GM21423 (cell line): ENCODE results near the gene LCLAT1.
A peak's percentile ranks its signal among the peaks of the same experiment; 100 is the strongest.

Source experiments
- ATAC-seq: cut with Tn5 transposase; IDR thresholded peaks from one replicate; pipeline ENCODE4 v1.9.1; 2021; ENCODE audit warnings: mild to moderate bottlenecking, moderate library complexity; ENCODE audit not compliant: unreplicated experiment

The LCLAT1 gene

DNA sequence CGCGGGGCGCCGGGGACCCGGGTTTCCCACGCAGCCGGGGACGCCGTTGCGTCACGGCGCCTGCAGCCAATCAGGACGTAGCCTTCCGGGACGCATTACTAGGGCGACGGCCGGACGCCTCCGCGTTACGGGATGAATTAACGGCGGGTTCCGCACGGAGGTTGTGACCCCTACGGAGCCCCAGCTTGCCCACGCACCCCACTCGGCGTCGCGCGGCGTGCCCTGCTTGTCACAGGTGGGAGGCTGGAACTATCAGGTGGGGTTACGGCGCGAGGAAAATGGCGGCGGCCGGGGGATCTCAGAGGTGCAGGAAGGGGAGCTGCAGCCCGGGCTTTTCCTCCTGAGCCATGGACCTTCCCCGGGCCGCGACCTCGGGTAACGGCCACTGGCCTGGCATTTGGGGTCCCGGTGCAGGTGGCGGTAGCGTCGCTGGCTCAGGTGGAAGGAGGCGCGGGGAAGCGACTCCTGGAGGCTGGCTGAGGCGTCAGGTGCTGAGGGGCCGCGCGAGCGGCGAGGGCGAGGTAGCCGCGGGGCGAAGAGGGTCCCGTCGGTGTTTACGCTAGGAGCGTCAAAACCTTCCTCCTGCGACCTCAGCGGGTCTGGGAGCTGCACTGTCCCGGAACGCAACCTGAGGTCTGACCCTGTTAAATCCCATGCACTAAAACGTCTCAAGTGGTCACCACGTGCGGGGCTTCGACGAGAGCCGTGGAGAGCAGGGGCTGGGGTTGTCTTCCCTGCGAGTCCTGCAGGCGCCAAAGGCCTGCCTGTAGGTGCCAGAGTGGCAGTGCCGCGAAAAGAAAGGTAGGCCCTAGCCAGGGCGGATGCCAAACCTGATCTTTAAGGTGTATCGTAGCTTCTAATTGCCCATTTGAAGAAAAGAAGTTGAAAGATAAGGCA, at the start of gene LCLAT1:
TSS of gene LCLAT1 (plus strand) at position 98 of the 897 bp plus-strand sequence. CDS start 78,345 bp downstream, outside the sequence.
- peak; percentile 93 for ATAC-seq

DNA sequence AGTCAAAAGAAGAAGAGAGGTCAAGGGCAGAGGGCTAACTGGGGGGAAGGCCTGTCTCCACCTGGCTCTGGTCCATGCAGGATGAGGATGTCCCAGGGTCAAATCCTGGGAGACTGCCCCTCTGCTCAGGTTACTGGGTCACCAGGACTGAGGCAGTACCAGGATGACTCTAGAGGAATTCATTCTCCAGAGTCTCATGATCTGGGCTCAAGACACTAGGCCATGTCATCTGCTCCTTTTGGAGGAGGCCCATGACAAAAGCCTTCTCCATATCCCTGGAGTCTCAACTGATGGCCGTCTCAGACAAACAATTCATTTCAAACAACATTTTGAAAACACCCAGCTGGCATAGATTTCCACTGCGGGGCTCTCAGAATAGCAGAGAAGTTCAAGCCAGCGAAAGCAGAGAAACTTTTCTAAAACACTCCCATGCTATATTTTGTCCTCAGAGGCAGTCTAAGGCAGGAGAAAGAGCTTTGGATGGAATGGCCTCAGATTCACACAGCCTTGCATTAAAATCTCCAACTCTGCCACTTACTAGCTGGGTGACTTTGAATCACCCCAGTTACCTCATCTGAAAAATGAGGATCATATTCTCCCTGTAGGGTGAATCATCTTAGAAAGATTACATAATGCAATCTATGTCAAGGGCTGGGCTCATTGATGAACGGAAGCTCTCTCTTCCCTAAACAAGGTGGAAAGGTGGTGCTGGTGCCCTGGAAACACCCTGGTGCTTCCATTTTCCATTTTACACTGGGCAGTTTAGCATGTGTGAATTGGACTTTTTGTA, 48.8 kb upstream of the LCLAT1 start:
- ATAC-seq = no peak

- ATAC-seq = no peak
Observed at GRCh38 chr2:30400151-30400954, 46.7 kb upstream of the LCLAT1 start.

DNA sequence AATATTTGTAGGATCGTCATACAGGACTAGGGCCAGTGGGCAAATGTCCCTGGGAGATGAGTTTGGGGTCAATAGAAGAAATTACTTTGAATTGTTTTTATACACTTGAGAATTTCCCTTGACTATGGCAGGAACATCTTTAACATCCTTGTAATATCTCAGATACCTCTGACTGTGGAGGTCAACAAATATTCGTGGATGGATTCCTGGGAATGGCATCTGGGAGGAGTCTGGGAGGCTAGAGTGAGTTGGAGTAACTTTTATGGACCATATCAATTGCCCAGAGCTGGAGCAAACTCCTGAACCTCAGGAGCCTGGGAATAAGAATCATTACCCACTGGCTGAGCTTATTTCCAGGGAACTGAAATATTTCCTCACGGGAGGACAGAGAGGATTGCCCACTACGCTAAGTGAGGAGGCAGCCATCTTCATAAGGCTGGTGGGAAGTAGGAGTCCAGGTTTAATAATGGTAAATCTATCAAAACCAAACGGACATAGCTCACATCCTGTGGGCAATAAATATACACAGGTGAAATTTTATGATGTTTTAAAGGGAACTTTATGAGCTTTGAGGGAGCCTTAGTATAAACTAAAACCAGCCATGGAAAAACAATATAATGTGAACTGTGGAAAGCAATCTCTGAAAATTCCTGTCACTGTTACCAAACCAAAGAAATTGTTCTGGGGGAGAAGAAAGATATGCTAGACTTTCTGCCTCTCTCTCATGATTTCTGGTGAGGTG, 44.4 kb upstream of the LCLAT1 start:
- no peak for ATAC-seq

- ATAC-seq = no peak
Observed at GRCh38 chr2:30403592-30404312, 43.3 kb upstream of the LCLAT1 start.

GRCh38 chr2:30404319-30405259, 42.5 kb upstream of the LCLAT1 start:
- no peak for ATAC-seq

DNA sequence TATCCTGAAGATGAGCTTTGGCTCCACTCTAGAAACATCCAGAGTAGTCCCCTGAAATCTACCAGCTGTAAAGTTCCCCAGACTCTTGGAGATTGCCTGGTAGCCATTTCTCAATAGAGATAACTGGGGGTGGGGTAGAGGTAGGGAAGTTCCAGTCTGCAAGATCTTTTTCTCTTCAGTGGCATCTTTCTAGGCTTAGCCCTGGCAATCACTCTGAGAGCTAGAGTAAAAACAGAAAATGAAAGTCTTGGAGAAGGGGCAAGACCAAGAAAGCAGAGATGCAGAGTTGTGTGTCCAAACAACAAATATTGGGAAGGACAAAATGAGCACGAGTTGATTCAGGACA, 41.8 kb upstream of the LCLAT1 start:
- no peak for ATAC-seq

- ATAC-seq = no peak
Observed at GRCh38 chr2:30406853-30407252, 40.2 kb upstream of the LCLAT1 start.

GRCh38 chr2:30408961-30409387, 38.1 kb upstream of the LCLAT1 start:
- no peak for ATAC-seq

DNA sequence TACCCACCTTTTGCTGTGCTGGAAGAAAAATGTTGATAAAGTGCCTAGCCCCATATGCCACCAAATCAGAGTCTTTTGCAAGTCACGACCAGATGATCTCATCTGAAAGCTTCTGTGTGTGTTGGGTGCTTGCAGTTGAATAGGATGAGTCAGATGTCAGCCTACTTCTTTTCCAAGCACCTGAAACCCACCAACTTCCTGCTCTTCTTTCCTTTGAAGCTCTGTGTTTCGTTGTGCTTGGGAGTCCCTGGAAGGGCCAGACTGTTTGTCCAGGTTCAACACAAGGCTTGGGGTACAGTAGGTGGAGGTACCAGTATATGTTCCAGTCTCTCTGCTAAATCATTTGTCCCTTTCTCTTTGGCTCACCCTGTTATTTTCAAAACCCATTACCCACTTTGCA, 36.8 kb upstream of the LCLAT1 start:
- no peak for ATAC-seq

DNA sequence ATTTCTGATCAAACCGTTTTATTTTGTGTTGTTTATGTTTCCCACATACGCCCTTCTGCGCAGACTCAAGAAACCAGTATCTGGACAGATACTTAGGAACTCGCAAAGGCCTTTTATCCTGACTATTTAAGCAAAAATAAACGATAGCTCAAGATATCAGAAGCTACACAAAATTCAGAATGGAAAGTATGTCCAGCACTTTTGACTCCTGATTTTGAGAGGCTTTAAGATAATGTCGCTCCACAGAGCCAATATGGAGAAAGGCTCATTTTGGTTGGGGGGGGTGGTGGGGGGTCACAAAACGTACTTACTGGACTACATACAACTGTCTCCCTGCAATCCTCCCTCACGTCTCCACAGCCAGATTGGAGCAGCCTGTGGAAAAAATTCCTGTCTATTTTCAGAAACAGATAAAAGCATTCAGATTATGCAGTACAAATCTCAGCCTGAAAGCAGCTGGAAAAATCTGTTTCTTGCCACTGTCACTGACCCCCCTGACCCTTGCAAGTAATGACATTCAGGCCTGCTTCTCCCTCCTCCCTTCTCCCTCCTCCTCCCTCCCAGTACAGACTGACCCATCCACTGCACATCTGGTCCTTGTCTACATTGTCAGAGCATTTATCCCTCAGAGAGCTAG, 34.9 kb upstream of the LCLAT1 start:
- no peak for ATAC-seq

DNA sequence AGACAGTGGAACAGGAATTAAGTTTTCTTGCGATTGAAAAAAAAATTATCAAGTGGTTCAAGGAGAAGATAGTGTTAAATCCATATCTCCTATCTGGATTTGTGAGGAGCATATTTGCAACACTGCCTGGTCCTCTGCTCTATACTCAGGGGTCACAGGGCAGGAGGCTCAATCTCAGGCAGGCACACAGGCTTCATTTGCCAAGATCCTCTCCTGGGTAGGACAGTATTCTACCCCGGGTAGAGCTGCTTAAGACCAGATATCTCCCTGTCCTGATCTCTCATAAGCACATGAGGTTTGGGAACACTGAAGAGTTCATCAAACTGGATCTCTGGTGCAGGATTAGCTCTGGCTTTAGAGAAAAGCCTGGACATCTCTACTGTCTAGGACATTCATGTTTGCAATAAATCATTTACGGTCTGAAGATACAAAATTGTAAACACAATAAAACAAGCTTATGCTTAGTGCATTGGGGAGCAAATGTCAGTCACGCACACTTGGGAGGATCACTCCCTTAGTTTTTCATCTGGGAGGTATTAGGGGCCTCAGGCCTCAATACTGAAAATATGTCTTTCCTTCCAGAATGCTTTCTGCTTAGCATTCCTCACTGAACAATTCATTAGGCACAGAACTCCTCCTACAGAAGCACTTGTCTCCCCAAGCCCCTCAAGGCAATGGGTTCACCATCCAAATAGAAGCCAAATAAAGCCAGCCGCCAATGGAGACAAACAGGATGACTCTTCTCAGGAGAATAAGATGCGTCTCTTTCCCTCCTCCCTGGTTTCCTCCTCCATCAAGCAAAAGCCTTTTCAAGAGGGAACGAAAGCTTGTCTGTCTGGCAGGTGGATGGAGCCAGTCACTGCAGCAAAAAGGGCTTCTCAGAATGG, 34.1 kb upstream of the LCLAT1 start:
- no peak for ATAC-seq

- ATAC-seq = no peak
Observed at GRCh38 chr2:30414961-30415360, 32.1 kb upstream of the LCLAT1 start.

DNA sequence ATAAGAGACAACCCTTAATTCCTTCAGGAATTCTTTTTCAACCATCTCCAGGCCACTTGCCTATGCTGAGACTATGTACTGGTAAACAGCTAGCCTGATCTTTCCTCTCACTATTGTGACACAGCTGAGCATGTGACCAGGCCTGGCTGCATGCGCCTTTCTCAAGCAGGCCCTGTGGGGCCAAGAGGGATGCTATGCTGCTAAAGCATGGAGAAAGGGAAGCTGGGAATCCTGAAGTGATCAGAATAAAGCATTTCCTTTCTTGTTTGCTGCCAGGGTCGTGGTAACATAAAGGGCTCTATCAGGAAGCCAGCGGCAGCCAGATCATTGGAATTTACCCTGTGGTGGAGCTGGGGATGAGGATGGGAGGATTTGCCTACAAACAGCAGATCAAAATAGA, 29.8 kb upstream of the LCLAT1 start:
- no peak for ATAC-seq

DNA sequence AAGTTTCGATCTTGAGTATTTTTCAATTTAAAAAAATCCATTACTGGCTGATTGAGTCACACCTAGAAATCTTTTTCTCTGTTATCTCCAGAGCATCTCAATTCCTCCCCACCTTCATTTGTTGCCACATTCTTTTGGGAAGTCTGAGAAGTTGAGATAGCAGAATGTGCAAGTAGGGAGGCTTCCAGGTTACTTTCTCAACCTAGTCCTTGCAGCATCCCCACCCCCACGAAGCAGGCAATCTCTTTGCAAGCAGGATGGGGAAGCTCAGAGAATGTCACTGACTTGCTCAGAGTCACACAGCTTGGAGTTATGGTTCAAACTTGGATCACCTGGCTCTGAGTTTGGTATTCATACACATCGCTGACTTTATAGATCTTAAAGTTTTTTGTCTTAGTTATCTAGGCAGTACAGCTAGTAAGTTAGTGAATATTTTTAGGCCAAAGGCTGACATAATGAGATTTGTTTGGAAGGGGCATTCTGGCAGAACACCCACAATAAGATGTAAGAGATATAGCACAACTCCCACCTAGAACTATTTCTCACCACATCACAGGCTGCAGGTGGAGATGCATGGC, 25.9 kb upstream of the LCLAT1 start:
- ATAC-seq = no peak

DNA sequence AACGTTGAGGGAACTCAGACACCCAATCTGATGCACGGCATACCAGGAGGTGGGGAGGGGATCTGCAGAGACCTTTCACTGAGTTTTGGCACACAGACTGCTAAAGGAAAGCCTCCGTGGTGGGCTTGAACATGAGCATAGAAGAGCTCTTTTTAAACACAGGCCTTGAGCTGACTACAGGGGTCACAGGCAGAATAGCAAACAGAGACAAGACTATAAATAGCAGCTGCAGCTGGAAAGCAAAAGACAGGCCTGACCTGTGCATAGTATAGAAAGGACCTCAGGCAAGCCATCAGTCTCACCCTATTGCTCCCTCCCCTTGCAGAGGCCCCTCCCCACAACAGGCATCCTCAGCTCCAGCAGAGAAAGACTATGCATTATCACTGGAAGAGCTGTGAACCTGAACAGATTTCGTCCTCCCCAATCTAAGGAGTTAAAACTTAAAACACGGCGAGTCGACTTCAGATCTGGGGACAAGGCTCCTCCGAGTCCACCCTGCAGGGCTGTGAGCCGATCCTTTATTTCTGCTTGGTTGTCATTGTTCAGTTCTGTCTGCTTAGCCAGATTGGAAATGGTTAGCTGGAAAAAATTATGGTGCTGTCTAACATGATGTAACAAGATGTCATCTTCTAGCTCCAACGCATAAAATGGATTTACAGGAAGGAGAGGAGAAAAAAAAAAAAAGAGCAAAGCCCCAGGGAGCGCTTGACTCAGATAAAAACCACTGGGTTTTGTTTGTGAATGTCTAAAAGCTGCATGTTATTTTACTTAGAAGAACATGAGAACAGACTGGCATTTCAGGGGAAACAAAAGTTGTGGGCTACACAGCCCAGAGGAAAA, 25.2 kb upstream of the LCLAT1 start:
- peak; percentile 24 for ATAC-seq
